DMS79 treated with DMSO at 0.1 percent for 48 hours (cell line): ENCODE data around the gene GJC2.

Source experiments
- DNase-seq: peaks from one replicate; lab custom pipeline; 2025; lab: John Stamatoyannopoulos, UW

Gene GJC2

DNA sequence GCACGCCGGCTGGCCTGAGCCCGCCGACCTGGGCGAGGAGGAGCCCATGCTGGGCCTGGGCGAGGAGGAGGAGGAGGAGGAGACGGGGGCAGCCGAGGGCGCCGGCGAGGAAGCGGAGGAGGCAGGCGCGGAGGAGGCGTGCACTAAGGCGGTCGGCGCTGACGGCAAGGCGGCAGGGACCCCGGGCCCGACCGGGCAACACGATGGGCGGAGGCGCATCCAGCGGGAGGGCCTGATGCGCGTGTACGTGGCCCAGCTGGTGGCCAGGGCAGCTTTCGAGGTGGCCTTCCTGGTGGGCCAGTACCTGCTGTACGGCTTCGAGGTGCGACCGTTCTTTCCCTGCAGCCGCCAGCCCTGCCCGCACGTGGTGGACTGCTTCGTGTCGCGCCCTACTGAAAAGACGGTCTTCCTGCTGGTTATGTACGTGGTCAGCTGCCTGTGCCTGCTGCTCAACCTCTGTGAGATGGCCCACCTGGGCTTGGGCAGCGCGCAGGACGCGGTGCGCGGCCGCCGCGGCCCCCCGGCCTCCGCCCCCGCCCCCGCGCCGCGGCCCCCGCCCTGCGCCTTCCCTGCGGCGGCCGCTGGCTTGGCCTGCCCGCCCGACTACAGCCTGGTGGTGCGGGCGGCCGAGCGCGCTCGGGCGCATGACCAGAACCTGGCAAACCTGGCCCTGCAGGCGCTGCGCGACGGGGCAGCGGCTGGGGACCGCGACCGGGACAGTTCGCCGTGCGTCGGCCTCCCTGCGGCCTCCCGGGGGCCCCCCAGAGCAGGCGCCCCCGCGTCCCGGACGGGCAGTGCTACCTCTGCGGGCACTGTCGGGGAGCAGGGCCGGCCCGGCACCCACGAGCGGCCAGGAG, 8.6 kb downstream of the GJC2 start:
- no peak for DNase-seq

DNA sequence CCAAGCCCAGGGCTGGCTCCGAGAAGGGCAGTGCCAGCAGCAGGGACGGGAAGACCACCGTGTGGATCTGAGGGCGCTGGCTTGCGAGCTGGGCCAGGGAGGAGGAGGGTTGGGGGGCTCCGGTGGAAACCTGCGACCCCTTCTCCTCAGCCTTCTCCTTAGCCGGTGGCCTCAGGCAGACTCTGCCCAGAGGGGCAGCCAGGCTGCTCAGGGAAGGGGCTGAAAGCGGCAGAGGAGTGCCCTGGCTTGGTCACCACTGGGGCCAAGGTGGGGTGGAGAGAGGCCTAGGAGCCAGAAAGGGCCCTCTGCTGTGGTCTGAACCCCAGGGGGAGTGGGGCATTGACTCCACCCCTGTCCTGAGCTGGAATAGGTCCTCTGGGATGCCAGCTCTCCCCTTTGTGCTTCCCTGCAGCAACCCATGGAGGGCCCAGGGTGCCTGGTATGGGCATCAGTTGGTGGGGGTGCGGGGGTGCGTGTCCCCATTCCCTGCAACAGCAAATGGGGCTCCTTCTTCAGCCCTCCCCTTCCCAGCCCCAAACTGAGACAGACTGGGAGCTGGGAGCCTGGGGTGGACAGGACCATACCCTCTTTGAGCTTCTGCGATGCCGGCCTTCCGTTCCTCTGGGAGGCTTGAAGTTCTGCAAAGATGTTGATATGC, 9.4 kb downstream of the GJC2 start:
- DNase-seq = no peak

DNA sequence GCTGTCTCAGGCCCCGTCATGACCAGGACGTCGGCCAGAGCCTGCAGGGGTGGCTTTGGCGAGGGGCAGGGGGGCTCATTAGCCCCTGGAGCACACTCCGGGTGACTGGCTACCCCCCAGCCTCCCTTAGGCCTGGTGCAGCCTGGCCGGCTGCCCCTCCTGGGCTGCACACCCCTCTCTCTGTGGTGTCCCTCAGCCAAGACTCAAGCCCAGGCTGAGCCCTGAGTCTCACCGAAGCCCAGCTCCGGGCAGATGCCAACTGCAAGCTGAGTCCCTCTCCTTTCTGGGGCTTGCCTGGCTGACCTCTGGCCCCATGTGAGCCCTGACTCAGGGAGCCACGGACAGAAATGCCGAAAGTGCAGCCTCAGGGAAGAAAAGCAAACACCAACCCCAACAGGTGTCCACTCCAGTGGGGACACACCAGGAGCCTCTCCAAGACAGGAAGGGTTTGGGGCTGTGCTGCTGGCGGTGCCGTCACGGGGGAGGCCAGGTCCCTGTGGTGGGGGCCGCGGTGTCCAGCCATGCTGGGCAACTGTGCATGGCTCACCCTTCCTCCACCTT, 10.6 kb downstream of the GJC2 start:
- DNase-seq = no peak

DNA sequence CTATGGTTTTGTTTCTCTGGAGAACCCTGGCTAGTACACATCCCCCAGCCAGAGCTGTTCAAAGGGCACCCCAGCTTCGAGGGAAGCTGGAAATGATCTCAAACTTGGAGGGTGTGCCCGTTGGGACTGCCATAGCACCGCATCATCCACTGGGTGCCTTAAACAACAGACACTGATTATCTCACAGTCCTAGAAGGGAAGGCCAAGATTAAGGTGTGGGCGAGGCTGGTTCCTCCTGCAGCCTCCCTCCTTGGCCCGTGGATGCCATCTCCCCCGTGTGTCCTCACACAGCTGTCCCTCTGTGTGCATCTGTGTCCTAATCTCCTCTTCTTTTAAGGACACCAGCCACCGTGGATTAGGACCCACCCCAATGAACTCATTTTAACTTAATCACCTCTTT, 11.6 kb downstream of the GJC2 start:
- no peak for DNase-seq

DNA sequence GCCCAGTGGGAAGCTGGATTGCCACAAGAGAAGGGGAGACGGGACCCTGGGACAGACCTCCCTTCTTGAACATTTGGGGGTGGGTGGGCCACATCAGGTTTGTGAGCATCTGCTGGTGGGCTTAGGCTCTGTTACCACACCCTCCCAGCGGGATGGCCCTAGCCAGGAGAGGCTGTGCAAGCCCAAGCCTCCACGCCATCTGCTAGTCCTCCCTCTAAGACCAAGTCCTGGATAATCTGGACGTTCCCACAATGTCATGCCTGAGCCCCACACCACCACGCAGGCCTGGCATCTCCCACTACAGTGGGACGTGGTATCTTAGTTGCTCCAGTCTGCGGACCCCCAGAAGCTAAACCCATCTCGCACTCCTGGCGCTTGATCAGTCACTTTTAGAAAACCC, 12.1 kb downstream of the GJC2 start:
- DNase-seq = no peak

DNA sequence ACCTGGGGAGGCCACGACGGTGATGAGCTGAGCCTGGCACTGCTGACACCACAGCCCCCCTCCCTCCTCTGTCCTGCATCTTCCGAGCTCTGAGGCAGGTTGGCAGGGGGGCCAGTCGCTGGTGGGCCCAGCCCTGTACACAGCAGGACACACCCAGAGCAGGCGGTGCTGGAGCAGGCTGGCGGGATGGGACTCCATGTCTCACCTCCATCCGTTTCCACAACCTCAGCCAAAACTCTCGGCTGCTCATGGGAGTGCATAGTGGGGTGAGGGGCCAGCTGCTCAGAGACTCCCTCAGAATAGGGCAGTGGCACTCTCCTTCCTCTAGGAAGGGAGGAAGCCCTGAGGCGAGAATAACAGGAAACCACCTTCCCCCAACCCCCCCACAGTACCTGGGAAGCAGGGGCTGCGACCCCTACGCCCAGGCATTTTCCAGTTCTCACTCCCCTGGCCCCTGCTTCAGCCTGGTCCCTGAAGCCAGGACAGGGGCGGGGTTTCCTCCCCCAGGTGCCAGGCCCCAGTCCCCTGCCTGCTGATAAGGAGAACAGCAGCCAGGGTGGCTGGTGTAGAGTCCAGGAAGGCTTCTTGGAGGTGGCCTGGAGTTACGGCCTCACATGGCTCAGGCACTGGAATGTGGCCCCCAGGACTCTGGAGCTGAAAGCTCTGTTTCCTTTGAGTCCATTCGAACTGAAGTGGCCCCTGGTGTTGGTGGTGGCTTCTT, 12.7 kb downstream of the GJC2 start:
- DNase-seq = no peak

DNA sequence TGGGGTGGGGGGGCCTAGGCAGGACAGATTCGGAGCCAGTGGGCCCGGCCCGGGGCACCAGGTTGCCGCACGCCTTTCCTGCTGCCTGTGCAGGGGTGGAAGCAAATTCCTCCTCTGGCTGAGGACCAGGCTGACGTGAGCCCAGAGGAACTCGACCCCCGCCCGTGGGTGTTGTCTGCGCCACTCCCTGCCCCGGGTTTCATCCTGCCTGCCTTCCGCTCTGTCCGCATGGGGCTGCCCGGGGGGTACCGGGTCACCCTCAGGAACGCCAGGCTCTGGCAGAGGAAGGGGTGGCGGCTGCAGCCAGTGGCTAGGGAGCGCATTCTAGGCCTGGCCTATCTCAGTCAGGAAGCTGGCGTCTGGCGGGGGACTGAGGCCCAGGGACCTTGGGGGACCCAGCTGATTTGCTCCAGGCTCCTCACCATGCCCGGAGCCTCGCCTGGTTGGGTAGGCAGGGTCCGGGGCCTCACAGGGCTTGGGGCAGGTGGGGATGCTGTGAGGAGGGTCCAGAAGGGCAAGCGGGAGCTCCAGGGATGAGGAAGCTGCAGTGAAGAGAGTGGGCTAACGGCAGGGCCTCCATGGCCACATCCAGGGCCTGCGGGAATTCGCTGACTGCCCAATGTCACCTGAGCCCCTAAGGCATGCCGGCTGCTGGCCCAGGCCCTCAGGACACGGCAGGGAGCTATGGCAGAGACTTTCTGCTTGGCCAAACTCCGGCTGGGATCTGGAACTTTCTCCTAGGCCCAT, 13.4 kb downstream of the GJC2 start:
- no peak for DNase-seq

DNA sequence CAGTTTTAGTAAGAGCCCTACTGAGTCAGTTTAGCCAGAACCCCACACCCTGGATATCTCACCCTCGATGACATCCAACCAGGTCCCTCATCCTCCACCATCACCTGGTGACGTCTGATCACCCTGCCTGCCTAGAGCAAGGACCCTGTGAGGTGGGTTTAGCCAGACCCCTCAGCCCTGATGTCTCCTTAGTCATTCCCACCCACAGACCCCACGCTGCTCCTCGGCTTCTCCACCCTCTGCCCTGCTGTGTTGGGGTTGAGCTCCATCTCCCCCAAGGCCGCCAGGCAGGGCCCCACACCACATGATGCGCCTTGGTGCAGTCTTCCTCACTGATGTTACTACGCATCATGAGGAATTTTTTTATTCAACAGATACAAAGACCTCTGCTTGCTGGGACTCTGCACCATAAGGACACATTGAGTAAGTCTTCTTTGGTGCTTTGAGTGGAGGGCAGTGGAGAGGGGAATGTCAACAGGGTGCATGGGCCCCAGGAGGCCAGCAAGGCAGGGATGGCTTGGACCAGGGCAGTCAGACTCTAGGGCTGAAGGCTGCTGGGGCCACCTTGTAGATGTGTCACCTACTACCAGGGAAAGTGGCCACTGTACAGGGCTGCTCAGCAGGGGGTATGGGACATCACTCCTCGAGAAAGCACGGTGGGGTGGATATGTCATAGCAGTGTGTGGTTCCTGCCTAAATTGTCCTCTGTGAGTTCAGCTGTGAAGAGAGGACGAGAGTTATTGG, 14.2 kb downstream of the GJC2 start:
- DNase-seq = no peak

DNA sequence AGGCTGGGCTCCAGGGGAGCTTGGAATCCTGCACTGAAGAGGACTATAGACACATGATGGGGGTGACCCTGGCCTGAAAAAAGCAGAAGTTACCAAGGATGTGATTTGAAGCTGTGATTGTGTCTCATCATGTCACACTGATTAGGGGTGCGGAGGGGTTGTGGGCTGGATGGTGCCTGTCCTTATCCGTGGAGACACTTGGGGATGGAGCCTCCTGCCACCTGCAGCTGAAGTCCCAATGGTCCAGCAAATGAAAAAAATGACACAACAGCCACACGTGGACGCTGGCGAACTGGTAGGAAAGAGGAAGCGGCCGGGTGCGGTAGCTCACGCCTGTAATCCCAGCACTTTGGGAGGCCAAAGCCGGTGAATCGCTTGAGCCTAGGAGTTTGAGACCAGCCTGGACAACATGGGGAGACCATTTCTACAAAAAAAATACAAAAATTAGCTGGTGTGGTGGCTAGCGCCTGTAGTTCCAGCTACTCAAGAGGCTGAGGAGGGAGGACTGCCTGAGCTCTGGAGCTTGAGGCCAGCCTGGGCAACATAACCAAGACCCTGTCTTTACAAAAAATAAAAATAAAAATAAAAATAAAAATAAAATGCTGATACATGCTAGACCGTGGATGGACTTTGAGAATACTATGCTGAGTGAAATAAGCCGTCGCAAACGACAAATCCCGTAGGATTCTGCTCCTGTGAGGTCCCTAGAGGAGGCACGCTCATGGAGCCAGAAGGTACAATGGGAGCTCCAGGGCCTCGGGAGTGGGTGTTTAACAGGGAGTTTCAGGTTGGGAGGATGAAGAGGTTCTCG, 15.0 kb downstream of the GJC2 start:
- no peak for DNase-seq

DNA sequence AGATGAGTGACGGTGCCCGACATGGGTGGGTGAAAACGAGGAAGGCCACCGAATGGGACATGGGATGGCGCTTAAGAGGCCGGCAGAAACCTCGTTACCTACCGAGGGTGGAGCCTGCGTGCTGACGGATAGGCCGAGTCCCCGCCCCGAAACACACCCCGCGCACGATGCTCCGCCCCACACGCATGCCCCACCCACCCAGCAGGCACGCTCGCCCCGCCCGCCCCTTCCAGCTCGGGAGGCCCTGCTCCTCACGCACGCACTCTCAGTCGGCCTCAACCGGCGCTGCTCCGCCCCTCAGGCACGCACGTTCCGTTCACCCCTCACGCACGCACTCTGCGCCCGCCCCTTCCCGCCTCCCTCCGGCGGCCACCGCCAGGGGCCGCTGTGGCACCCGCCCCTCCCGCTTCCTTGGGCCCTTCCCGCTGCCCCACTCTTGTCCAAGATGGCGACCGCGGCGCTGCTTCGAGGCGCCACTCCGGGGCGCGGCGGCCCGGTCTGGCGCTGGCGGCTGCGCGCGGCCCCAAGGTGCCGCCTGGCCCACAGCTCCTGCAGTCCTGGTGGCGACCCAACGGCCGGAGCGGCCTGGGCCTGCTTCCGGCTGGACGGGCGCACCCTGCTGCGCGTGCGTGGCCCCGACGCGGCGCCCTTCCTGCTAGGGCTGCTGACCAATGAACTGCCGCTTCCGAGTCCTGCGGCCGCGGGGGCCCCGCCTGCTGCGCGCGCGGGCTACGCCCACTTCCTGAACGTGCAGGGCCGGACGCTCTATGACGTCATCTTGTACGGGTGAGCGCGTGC, 15.8 kb downstream of the GJC2 start, which contains the start of gene IBA57:
Gene IBA57, plus strand, starts transcription at position 433 of the 798 bp plus-strand sequence. Its CDS starts 13 bp downstream, at position 446.
- peak; percentile 96 for DNase-seq

DNA sequence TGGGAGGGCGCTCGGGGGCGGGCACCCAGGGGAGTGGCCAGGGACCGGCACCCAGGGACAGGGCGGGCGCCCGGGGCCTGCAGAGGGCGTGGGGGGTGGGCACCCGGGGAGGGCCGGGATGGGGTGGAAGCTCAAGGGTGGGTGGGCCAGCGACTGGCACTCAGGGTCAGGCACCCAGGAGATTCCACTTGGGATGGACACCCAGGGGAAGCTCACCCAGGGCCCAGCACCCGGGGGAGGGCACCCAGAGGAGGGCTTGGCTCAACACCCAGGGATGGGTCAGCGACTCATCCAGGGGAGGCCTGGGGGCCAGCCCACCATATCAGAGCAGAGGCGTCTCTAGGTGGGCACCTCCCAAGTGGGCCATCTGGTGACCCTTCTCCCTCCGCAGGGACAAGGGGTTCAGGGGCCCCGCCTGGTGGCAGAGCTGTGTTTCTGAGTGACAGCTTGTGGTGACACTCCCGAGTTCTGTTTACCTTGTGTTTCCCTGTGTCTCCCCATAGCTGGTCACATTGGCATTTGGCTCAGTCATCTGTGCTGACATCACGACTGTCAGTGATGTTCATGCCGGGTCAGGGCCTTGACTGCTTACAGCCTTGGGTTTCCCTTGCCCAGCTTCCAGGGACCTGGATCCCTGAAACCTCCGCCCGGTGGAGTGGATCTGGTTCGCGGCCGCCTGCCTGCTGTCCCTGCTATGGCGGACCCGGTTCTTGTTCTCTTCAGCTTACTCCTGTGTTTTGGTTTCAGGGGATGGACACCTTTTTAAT, 16.6 kb downstream of the GJC2 start:
- no peak for DNase-seq

DNA sequence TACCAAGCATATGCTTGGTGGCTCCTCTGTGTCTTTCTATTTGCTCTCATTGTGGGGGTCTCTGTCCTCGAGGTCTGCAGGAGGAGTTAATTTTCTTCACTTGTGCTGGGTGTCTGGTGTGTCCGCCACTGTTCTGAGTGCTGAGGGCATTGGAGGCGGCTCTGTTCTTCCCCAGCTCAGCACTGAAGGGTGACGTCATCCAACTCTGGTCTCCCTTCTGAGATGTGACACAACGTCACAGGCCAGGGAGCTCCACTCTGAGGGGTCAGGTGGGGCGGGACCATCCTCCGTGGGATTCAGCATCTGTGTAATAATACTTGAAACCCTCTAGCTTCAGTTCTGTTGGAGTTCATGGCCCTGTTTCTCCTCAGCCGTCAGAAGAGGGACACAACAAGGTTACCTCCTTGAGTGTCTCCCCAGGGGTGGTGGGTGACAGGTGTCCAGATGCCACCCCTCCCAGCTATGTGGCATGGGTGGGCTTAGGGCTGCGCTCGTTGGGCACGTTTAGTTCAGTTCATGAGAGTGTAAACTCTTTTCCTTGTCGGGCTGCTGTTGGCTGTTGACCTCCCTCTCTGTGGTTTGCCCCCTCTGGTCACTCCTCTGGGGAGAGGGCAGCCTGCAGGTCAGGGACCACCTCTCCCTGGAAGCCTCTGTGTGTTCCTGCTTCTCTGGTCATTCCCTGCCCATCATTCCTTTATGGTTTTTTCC, 19.0 kb downstream of the GJC2 start:
- DNase-seq = no peak

DNA sequence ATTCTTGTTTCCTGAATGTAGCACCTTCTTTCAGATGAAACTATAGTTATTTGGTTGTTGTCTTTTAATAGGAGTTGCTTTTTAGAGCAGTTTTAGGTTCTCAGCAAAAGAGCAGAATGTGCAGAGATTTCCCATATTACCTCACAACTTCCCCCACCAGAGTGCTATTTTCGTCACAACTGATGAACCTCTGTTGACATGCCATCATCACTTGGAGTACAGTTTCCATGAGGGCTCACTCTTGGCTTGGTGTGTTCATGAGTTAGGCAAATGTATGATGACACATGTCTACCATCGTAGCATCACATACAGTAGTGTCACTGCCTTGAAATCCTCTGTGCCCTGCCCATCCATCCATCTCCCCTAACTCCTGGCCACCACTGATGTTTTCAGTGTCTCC, 19.6 kb downstream of the GJC2 start:
- no peak for DNase-seq

DNA sequence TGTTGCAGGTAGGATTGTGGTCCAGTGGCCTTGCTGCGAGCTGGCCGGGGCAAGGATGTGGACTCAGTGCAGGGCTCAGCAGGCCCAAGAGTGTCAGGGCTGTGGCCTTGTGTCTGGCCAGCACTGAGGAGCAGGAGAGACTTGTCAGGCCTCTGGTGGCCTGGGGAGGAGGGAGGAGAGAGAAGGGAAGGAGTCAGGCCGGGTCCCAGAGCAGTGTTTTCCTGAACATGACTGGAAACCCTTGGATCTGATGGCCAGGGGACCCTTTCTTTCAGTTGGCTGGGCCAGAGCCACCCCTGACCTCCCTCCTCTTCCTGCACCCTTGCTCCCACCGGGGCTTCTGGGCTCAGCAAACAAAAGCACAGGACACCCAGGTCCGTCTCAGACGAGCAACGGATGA, 20.9 kb downstream of the GJC2 start:
- no peak for DNase-seq

DNA sequence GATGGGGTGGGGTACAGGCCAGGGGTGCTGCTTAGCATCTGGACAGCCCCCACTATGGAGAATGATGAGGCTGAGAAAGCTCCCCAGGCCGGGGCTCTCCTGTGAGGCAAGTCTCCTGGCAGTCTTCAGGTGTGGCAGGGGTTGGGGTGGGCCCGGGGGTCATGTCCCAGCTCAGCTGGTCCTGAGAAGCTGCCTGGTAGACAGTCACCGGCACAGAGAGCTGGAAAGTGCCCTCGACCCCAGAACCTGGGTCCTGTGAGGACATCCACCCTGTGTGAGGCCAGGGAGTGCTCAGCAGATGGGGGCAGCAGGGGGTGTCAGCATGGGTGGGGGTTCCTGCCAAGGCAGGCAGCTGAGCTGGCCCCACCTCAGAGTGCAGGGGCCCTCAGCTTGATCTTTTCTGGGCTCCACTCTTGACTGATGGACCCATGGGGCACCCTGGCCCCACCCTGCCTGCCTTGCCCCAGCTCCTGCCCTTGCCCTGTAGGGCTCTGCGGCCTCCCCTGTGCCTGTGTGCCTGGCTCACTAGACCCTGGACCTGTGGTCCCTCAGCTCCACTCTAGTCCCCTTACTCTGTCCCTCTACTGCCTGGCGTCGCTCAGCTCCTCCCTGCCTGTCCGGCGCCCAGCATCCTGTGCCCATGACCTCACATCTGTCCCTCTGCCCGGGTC, 21.6 kb downstream of the GJC2 start:
- no peak for DNase-seq

DNA sequence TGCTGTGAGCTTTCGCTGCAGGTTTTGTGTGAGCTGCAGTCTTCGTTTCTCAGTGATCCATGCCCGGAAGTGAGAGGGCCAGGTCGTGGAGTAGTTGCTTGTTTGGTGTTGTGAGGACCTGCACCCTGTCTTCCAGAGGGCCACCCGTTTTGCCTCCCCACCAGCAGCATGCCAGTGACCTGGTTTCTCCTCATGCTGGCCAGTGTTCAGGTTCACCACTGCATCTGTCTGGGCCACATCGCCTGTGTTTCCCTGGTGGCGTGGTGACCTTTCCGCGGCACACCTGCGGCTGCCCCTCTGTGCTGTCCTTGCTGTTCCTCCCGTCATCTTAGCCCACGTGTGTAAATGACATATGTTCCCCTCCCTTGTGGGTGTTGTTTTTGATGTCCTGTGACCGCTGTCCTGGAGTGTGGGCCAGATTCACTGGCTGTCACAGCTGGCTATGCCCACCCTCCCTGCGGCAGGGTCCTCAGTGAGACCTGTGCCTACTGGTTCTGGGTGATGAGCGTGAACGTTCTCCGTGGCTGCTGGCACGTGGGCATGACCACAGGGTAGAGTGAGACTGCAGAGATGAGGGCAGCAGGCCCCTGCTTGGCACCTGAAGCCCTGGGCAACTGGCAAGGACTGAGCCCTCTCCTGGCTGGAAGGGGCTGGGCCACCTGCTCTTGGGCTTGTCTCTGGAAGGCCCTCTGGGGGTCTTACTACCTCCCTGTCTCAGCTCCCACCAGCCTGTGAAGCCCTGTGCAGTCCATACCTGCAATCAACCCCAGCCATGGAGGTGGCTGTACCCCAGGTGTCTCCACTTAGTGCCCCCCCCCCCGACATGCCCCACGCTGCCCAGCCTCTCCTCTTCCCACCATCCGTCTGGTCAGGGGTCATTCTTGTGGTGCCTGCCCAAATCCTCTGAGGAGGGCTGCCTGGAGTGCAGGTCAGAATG, 23.1 kb downstream of the GJC2 start:
- no peak for DNase-seq
